Retinal pigment epithelial cell (primary cell): Measurements from ENCODE around the gene DPRX.

ENCODE experiments used
- DNase-seq: peaks from one replicate; pipeline ENCODE4 v3.0.0-alpha.2; 2010; ENCODE audit warnings: low read depth
- H3K4me3 ChIP-seq: 2 replicates; pipeline ENCODE4 v1.5.1; 2011; ENCODE audit warnings: mild to moderate bottlenecking, low read length, control low read depth, moderate library complexity
- CTCF ChIP-seq: conservative IDR thresholded peaks from 2 replicates; pipeline ENCODE4 v1.5.1; 2011; ENCODE audit warnings: low read depth, low read length, control low read depth, inconsistent platforms

DPRX gene

GRCh38 chr19:53624771-53625545, 6.8 kb upstream of the DPRX start:
- DNase-seq = no peak
- H3K4me3 ChIP-seq = no peak overlapping the region
- TF ChIP-seq CTCF = no peak

GRCh38 chr19:53626486-53626885, 5.3 kb upstream of the DPRX start:
- no peak for DNase-seq

GRCh38 chr19:53626976-53627375, 4.8 kb upstream of the DPRX start:
- TF ChIP-seq CTCF = no peak

More at GRCh38 chr19:53626486-53626885, 5.3 kb upstream of the DPRX start:
- no peak overlapping the region for H3K4me3 ChIP-seq
- no peak for TF ChIP-seq CTCF

GRCh38 chr19:53634768-53635167, 3.0 kb downstream of the DPRX start:
- DNase-seq = no peak
- TF ChIP-seq CTCF = no peak
- H3K4me3 ChIP-seq = no peak overlapping the region

More at GRCh38 chr19:53626976-53627375, 4.8 kb upstream of the DPRX start:
- H3K4me3 ChIP-seq = no peak overlapping the region
- DNase-seq = no peak

GRCh38 chr19:53639471-53639870, 7.7 kb downstream of the DPRX start:
- DNase-seq = no peak
- no peak for TF ChIP-seq CTCF

GRCh38 chr19:53642381-53643099, 10.7 kb downstream of the DPRX start:
- no peak for DNase-seq
- no peak overlapping the region for H3K4me3 ChIP-seq
- no peak for TF ChIP-seq CTCF

More at GRCh38 chr19:53639471-53639870, 7.7 kb downstream of the DPRX start:
- no peak overlapping the region for H3K4me3 ChIP-seq
